Choroid plexus epithelial cell (primary cell): Measurements from ENCODE around the gene GMDS.

Experiments
- DNase-seq: peaks from one replicate; pipeline ENCODE4 v3.0.0-alpha.2; 2010; ENCODE audit warnings: low read depth
- H3K4me3 ChIP-seq: 2 replicates; pipeline ENCODE4 v1.5.1; 2011; ENCODE audit warnings: low read depth, mild to moderate bottlenecking, control low read depth, low read length, moderate library complexity
- CTCF ChIP-seq: conservative IDR thresholded peaks from 2 replicates; pipeline ENCODE4 v1.5.1; 2011; ENCODE audit warnings: low read depth, mild to moderate bottlenecking, control low read depth, inconsistent platforms, low read length, moderate library complexity

The GMDS gene

GRCh38 chr6:1587977-1588376, 657.4 kb downstream of the GMDS start:
- DNase-seq = no peak
- H3K4me3 ChIP-seq = no peak overlapping the region
- TF ChIP-seq CTCF = no peak

GRCh38 chr6:1587546-1587945, 657.9 kb downstream of the GMDS start:
- TF ChIP-seq CTCF = no peak
- H3K4me3 ChIP-seq = no peak overlapping the region
- no peak for DNase-seq

- no peak for DNase-seq
- H3K4me3 ChIP-seq = no peak overlapping the region
- no peak for TF ChIP-seq CTCF
These were observed 658.4 kb downstream of the GMDS start for GRCh38 chr6:1586861-1587450.

- TF ChIP-seq CTCF = no peak
These were observed 659.1 kb downstream of the GMDS start for GRCh38 chr6:1586256-1586655.

GRCh38 chr6:1585669-1586049, 659.7 kb downstream of the GMDS start:
- no peak for DNase-seq
- TF ChIP-seq CTCF = no peak

More at GRCh38 chr6:1586256-1586655, 659.1 kb downstream of the GMDS start:
- H3K4me3 ChIP-seq = no peak overlapping the region
- DNase-seq = no peak

GRCh38 chr6:1584996-1585668, 660.3 kb downstream of the GMDS start:
- DNase-seq = no peak
- TF ChIP-seq CTCF = no peak
- no peak overlapping the region for H3K4me3 ChIP-seq

More at GRCh38 chr6:1585669-1586049, 659.7 kb downstream of the GMDS start:
- no peak overlapping the region for H3K4me3 ChIP-seq

- TF ChIP-seq CTCF = no peak
- DNase-seq = no peak
- no peak overlapping the region for H3K4me3 ChIP-seq
These were observed 661.3 kb downstream of the GMDS start for GRCh38 chr6:1584146-1584545.
